Activated CD8-positive, alpha-beta memory T cell treated with anti-CD3 and anti-CD28 coated beads for 4 hours (primary cell): Measurements from ENCODE around the gene ZSWIM1.

Source experiments
- DNase-seq, 2 donors: peaks; one replicate each; pipeline ENCODE4 v3.0.0-alpha.2; 2020; ENCODE audit warnings: low read depth in 2 of 2

The ZSWIM1 gene

DNA sequence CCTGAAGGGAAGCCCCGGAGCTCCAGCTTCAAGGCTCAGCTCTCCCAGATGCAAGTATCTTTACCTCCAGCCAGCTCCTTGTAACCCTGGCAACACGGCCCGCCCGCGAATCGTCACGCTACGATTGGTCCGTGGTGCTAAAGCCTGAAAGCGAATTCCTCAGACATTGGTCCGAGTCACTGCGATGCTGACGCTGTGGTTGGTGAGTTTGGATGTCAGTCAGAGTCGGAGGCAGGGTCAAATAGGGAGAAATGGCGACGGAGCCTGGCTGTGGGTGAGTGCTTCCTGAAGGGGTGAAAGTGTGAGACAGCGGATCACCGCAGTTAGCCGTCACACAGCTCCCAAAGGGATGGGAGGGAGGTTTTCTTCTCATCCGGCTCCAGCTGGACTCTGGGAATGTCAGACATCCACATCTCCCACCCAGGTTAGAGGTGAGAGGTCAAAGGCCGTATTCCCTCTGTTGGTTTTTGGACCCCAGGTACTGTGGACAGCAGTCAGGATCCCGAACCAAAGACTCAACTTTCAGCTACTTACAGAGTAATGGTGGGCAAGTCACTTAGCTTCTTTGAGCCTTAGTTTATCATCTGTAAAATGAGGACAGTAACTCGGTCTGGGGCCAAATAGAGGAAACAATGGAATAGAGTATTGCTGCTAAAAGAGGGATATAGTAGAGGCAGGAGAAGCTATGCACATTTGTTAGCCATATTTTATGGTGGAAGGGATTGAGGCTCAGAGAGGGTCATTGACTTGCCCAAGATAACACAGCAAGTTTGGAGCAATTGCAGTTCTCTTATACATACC is at the start of gene ZSWIM1:
TSS of gene ZSWIM1 (plus strand) at position 240 of the 801 bp plus-strand sequence. CDS start 1,366 bp downstream, outside the sequence.
- peak; percentile 95 to 96 for DNase-seq

GRCh38 chr20:45832619-45833018 is 48.4 kb upstream of the ZSWIM1 start:
- no peak for DNase-seq

DNA sequence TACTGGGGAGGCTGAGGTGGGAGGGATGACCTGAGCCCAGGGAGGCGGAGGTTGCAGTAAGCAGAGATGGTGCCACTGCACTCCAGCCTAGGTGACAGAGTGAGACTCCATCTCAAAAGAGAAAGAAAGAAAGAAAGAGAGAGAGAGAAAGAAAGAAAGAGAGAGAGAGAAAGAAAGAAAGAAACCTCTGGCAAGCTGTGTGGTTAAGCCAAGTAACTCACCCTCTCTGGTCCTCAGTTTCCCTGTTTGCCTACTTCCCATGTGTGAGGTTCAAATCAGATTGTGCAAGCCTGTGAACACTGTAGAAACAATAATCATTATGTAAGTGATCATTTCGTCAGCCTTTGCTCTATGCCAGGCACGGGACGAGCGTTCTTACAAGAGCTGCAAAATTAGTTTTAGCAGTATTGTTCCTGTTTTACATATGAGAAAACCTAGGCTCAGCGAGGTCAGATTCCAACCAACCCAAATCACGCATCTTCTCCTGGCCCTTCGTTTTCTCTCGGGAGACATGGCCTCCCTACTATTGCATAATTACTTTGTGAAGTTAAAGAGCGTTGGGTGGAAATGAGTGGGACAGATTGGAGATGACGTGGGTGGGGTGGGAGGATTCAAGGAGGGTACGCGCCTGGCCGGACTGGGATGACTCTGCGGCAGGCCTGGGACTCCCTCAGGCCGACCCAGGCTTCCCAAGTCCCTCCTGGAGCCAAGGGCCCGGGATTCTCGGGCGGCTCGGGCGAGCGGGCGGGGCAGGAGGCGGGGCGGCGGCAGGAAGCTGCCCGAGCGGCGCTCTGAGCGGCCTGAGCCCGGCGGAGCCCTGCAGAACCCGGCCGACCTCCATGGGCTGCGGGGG is 47.8 kb upstream of the ZSWIM1 start, which contains the start of gene SNX21:
TSS of gene SNX21 (plus strand) at position 770 of the 853 bp plus-strand sequence. CDS start 121 bp downstream, outside the sequence.
- DNase-seq = no peak

- no peak for DNase-seq
Observed at GRCh38 chr20:45833883-45834796, 46.9 kb upstream of the ZSWIM1 start.

GRCh38 chr20:45834797-45835161 is 46.2 kb upstream of the ZSWIM1 start:
- no peak for DNase-seq

DNA sequence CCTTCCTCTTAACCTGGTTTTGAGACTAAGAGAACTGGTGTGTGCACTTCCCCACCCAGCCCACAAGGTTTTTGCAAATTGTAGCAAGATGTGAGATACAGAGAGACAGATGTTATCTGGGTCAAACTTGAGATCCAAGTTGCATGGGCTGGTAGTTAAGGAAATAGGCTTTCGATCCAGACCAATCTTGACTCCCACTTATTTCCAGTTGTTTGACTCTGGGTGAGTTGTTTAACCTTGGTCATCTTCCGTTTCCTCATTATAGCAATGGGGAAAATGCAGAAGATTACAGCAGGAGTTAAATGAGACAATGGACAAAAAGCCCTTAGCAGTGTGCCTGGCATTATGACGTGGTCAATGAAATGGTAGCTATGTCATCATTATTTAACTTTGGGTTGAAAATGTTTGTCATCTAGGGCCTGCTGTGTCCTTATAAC is 45.7 kb upstream of the ZSWIM1 start:
- no peak for DNase-seq

DNA sequence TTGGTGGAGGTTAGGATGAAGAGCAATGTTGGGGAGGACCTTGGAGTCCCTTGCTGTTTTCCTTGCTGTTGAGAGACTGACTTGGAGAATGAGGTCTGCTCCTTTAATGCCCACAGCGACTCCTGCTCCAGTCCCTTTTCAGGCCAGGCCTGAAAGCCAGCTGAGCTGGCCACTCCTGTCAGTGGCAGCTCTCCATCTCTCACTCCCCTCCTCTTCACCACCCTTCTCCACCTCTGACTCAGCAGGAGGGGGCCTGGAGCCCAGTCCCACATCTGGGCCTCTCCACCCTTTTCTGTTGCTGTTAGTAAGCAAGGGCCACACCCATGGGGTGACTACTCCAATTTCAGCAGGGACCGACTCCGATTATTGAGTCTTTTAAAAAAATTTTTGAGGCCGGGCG is 45.2 kb upstream of the ZSWIM1 start:
- DNase-seq = no peak

GRCh38 chr20:45836841-45837240 is 44.2 kb upstream of the ZSWIM1 start:
- no peak for DNase-seq

DNA sequence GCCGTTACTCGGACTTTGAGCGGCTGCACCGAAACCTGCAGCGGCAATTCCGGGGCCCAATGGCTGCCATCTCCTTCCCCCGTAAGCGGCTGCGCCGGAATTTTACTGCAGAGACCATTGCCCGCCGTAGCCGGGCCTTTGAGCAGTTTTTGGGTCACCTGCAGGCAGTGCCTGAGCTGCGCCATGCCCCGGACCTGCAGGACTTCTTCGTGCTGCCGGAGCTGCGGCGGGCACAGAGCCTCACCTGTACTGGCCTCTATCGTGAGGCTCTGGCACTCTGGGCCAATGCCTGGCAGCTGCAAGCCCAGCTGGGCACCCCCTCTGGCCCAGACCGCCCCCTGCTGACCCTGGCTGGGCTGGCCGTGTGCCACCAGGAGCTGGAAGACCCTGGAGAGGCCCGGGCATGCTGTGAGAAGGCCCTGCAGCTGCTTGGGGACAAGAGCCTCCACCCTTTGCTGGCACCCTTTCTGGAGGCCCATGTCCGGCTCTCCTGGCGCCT is 40.3 kb upstream of the ZSWIM1 start:
- no peak for DNase-seq

- DNase-seq = no peak
Observed at GRCh38 chr20:45841407-45842129, 39.5 kb upstream of the ZSWIM1 start.

DNA sequence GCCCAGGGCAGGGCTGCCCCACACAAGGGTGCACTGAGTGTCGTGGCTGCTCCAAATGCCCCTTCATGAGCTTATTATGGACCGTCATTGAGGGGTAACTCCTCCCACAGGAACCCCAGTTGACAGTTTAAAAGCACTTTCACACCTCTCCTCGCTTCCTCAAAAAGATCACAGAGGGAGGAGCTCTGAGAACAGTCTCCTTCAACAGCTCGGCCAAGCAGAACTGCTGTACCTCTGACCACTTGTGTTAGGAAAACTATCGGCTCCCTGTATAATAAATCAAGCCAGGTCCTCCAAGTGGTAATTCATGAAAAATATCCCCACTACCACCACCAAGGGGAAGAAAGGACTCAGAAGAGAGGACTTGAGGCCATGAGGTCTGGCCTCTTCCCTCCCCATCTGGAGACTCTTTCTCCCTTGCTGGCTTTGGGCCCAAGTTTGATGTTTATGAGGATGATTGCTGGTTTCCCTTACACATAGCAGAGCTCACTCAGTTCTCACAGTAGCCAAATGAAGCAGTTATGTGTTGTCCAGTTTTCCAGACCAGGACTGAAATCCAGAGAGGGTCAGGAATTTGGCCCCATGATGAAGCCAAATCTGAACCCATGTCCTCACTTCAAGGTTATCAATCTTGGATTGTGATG is 38.7 kb upstream of the ZSWIM1 start:
- no peak for DNase-seq

DNA sequence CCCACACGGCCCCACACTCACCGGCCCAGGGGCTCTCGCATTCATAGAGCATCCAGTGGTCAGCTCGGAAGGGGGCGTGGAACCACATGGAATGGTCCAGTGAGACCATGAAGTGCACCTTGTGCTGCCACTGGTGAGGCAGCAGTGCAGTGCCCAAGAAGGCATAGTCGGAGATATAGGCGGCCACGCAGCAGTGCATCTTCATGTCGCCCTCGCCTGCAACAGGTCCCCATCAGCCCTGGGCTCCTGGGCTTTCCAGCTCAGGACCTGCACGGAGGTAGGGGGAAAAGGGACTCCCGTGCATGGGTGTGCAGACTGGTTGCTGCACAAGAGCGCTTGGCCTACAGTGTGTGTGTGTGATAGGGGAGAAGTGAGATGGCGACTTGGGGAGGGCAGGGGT is 37.5 kb upstream of the ZSWIM1 start:
- DNase-seq = no peak

GRCh38 chr20:45845452-45845851 is 35.6 kb upstream of the ZSWIM1 start:
- DNase-seq = no peak

DNA sequence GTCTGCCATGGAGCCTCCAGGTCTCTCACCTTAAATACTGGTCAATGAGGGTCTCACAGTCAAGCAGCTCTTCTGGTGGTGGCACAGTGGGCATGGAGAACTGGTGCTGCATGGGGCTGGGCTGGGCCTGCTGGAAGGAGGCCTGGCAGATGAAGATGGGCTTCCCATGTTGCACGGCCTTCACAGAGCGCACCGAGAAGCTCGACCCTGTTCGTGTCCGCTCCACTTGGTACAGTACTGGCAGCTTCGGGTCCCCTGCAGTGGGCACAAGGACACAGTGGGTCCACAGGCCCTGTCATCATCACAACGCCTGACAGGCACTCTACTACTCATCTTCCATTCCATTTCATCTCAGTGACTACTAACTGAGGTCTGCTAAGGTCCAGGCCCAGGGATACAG is 32.6 kb upstream of the ZSWIM1 start:
- no peak for DNase-seq

- no peak for DNase-seq
Observed at GRCh38 chr20:45848969-45849582, 32.0 kb upstream of the ZSWIM1 start.

GRCh38 chr20:45850238-45850637 is 30.8 kb upstream of the ZSWIM1 start:
- no peak for DNase-seq

DNA sequence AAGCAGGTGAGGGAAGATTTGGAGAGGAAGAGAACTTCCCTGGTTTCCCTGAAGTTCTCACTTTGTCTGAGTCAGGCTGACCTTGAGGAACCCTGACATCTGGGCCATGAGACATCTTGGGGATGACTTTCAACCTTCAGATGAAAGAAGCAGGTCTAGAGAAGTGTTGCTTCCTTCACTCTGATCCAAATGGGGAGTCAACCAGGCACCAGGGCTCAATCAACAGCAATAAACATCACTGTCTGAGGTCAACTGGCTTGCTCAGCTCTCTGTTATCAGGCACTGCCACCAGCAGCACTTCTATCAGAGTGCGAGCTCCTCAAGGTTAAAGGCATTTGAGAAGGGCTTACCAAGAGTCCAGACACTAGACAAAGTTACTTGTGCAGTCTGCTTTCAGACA is 30.1 kb upstream of the ZSWIM1 start:
- DNase-seq = no peak

GRCh38 chr20:45851501-45851900 is 29.5 kb upstream of the ZSWIM1 start:
- no peak for DNase-seq

GRCh38 chr20:45852326-45852725 is 28.7 kb upstream of the ZSWIM1 start:
- no peak for DNase-seq

- DNase-seq = no peak
Observed at GRCh38 chr20:45853484-45853883, 27.5 kb upstream of the ZSWIM1 start.
